Spinal cord (tissue), 10 donors: ENCODE measurements around the gene PSMD2. TPM values are rescaled to one million over a fixed set of nuclear protein-coding genes. Genes with fewer than 3 reads are reported as not detected.

Source experiments
- DNase-seq, 6 donors: peaks; one replicate each; pipeline versions ENCODE4 v3.0.0 to v3.0.0-alpha.2; 2013 to 2015; ENCODE audit warnings: low spot score in 6 of 6, low read depth in 4 of 6
- H3K27ac ChIP-seq: one replicate; pipeline ENCODE4 v1.5.1; 2013; ENCODE audit warnings: low read depth, low read length, control low read depth
- H3K27me3 ChIP-seq: one replicate; pipeline ENCODE4 v1.6.1; 2013; ENCODE audit warnings: low read length; ENCODE audit not compliant: control insufficient read depth, insufficient read depth
- H3K36me3 ChIP-seq: one replicate; pipeline ENCODE4 v1.6.1; 2013; ENCODE audit warnings: low read length; ENCODE audit not compliant: control insufficient read depth, insufficient read depth
- H3K4me1 ChIP-seq: one replicate; pipeline ENCODE4 v1.6.1; 2013; ENCODE audit warnings: low read length; ENCODE audit not compliant: control insufficient read depth, insufficient read depth
- H3K4me3 ChIP-seq: one replicate; pipeline ENCODE4 v1.5.1; 2013; ENCODE audit warnings: low read depth, low read length, control low read depth
- H3K9me3 ChIP-seq: one replicate; pipeline ENCODE4 v1.6.1; 2013; ENCODE audit warnings: low read length; ENCODE audit not compliant: control insufficient read depth, insufficient read depth
- WGBS: methylation state at CpG from one replicate; pipeline ENCODE4 v1.1.5; 2013; ENCODE audit warnings: missing lambda C conversion rate; ENCODE audit not compliant: insufficient coverage; 5-methylcytosine and 5-hydroxymethylcytosine counted together
- polyA plus RNA-seq, 2 donors: library from polyadenylated mRNA; unstranded; fragments of 120-200 nt; gene quantifications; one replicate each; pipeline ENCODE4 v1.2.1, GENCODE V29; 2013; ENCODE audit not compliant: insufficient read length in 2 of 2
- total RNA-seq, 2 donors: library from RNA; depleted of rRNA in 1 of 2; stranded (reverse); fragments of 120-200 nt in 1 of 2; fragments of >200 nt in 1 of 2; gene quantifications; one replicate each; pipeline versions ENCODE4 v1.2.3 to v1.2.4, GENCODE V29; 2013 to 2014
- donor health status: healthy.

Gene PSMD2
- total and polyA plus RNA-seq, 4 donors = 177 to 275 (median 253) TPM

DNA sequence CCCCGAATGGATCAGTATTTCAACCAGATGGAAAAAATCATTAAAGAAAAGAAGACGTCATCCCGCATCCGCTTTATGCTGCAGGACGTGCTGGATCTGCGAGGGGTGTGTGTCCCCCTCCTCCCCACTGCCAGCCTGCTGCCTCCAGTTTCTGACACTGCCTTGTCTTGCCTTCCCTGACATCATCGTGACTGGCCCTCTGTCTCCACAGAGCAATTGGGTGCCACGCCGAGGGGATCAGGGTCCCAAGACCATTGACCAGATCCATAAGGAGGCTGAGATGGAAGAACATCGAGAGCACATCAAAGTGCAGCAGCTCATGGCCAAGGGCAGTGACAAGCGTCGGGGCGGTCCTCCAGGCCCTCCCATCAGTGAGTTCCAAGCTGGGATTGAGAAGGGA is 26.2 kb downstream of the PSMD2 start:
- Histone ChIP-seq H3K4me3 (no peak overlapping the region), H3K36me3 (peaks cover 97% of the 10 kb centered on the region), H3K9me3 (no peaks in the 10 kb centered on the region), H3K4me1 (peaks cover 2% of the 10 kb centered on the region), H3K27me3 (no peaks in the 10 kb centered on the region), H3K27ac (no peak overlapping the region)
- WGBS = 95% methylated on average over 8 of the region's 13 CpGs
- DNase-seq = no peak

DNA sequence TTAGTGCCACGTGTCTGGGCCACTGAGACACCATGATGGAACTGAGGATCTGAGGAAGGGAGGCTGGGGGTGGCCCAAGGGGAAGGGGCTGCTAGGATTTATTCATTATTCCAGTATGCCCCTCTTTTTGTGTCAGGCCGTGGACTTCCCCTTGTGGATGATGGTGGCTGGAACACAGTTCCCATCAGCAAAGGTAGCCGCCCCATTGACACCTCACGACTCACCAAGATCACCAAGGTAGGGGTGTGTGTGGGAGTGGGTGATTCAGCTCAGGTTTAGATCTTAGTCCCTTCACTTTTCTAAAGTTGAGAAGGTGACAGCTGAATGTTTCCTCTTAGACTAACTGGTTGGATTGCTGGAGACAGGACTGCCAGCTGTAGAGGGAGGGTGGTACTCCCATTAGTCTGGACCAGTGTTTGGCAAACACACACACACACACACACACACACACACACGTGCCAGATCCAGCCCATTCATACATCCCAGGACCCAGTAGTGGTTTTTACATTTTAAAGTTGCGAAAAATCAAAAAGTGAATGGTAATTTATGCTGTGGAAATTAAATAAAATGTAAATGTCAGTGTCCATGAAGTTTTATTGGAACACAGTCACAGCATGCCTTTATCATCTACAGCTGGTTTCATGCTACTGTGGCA is 26.8 kb downstream of the PSMD2 start:
- Histone ChIP-seq H3K4me3 (no peak overlapping the region), H3K4me1 (no peaks in the 10 kb centered on the region), H3K27ac (no peak overlapping the region), H3K27me3 (no peaks in the 10 kb centered on the region), H3K9me3 (no peaks in the 10 kb centered on the region), H3K36me3 (peaks cover 94% of the 10 kb centered on the region)
- no peak for DNase-seq
- WGBS = 100% methylated on average over 3 of the region's 6 CpGs

DNA sequence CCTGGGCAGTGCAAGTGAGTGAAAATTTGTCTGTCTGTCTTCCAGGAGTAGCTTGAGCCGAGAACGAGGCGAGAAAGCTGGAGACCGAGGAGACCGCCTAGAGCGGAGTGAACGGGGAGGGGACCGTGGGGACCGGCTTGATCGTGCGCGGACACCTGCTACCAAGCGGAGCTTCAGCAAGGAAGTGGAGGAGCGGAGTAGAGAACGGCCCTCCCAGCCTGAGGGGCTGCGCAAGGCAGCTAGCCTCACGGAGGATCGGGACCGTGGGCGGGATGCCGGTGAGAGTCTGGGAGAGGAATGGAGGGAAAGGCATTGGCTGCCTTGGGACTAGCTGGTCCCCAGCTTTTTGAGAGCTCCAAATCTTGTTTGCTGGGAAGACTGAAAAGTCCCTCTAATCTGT is 28.1 kb downstream of the PSMD2 start:
- no peak for DNase-seq
- H3K36me3 ChIP-seq = peaks cover 94% of the 10 kb centered on the region
- H3K4me1 ChIP-seq = no peaks in the 10 kb centered on the region
- no peaks in the 10 kb centered on the region for H3K9me3 ChIP-seq
- WGBS = 96% methylated on average over 19 of the region's 21 CpGs
- no peaks in the 10 kb centered on the region for H3K27me3 ChIP-seq
- no peak overlapping the region for H3K4me3 ChIP-seq
- H3K27ac ChIP-seq = no peak overlapping the region

DNA sequence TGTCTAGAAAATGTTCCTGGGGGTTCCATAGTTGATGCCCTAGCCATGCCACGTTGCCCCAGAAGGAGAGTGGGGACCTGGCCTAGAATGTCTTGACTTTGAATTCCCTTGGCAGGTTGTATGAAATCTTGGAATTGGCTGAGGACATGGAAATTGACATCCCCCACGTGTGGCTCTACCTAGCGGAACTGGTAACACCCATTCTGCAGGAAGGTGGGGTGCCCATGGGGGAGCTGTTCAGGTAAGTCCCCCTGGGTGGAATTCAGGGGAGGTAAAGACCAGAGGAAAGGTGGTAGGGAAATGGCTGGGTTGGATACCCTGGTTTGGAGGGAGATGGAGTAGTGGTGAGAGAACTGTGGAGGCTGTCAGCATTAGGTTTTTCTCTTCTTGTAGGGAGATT is 29.5 kb downstream of the PSMD2 start:
- Histone ChIP-seq H3K36me3 (peaks cover 94% of the 10 kb centered on the region), H3K9me3 (no peaks in the 10 kb centered on the region), H3K4me1 (no peaks in the 10 kb centered on the region), H3K27ac (no peak overlapping the region), H3K27me3 (no peaks in the 10 kb centered on the region), H3K4me3 (no peak overlapping the region)
- DNase-seq = no peak
- 67% methylated on average over 3 of the region's 3 CpGs for WGBS

DNA sequence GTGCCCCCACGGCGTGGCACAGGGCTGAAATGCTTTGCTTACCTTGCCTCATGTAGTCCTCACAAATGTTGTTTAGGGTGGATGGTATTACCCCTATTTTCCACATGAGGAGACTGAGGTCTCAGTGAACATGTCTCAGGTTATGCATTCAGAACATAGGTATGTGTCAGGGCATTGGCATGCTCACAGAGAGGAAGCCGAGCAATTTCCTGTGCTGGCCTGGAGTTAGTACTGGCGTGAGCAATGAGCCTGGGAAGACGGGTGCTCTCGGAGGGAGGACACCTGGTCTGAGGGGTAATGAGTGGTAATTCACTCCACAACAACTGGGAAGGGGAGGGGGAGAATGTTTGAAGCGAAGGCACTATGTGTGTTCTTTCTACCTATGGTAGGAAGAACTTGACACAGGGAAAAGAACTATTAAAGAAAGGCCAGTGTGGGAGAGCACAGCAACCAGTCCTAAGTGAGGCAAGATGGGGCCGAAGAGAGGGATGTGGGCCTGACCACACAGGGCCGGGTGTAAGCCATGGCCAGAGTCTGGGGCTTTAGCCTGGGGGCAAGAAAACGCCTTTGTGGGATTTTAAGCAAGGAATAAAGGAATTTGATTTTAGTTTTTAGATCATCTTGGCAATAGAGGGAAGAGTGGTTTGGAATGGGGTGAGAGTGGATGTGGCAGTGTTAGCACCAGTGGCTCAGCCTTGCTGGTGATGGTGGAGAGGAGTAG is 33.5 kb downstream of the PSMD2 start:
- no peaks in the 10 kb centered on the region for H3K27me3 ChIP-seq
- DNase-seq = no peak

DNA sequence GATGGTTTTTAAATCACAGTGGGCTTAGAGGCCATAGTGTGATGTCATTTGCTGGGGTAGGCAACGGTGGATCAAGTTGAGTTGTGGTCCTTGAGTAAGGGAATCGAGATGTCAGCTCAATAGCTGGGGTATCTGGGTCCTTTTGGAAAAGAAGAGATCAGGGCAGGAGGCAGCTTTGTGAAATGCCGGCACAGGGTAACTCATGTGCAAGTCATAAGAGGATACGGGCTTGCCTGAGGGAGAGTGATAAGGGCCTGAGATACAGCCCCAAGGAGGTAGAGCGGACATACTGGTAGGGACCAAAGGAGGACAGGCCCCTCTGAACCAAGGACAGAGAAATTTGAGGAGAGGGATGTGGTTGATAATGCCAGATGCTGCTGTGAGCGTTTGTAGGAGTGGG is 34.1 kb downstream of the PSMD2 start:
- no peaks in the 10 kb centered on the region for H3K9me3 ChIP-seq
- peaks cover 27% of the 10 kb centered on the region for H3K4me1 ChIP-seq
- WGBS = 87% methylated on average over 6 of the region's 6 CpGs
- H3K27ac ChIP-seq = no peak overlapping the region
- no peaks in the 10 kb centered on the region for H3K27me3 ChIP-seq
- DNase-seq = no peak
- no peak overlapping the region for H3K4me3 ChIP-seq
- H3K36me3 ChIP-seq = peaks cover 66% of the 10 kb centered on the region

More for the DNA sequence above, 33.5 kb downstream of the PSMD2 start:
- Histone ChIP-seq H3K4me3 (no peak overlapping the region), H3K36me3 (peaks cover 73% of the 10 kb centered on the region), H3K4me1 (peaks cover 21% of the 10 kb centered on the region), H3K9me3 (no peaks in the 10 kb centered on the region), H3K27ac (no peak overlapping the region)
- 83% methylated on average over 10 of the region's 10 CpGs for WGBS

DNA sequence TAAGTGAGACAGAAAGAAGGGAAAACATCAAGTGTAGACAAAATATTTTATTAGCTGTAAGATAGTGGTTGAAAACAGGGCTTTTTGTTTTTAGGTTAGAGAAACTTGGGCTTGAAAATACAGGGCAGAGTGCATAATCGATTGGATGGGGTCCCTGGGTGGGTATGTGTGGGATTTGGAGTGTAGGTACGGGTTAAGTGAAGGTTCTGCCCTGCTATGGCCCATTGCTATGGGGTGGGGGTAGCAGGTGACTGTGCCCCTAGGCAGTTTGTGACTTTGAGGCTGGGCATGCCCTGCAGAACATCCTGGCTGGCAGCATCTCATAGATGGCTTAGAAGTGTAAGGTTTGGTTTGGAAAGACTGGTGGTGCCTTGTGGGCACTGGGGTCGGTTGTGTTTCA is 34.7 kb downstream of the PSMD2 start:
- DNase-seq = no peak
- Histone ChIP-seq H3K4me1 (peaks cover 33% of the 10 kb centered on the region), H3K27ac (no peak overlapping the region), H3K4me3 (no peak overlapping the region), H3K9me3 (no peaks in the 10 kb centered on the region), H3K36me3 (peaks cover 61% of the 10 kb centered on the region), H3K27me3 (no peaks in the 10 kb centered on the region)
- WGBS = 97% methylated on average over 3 of the region's 3 CpGs

DNA sequence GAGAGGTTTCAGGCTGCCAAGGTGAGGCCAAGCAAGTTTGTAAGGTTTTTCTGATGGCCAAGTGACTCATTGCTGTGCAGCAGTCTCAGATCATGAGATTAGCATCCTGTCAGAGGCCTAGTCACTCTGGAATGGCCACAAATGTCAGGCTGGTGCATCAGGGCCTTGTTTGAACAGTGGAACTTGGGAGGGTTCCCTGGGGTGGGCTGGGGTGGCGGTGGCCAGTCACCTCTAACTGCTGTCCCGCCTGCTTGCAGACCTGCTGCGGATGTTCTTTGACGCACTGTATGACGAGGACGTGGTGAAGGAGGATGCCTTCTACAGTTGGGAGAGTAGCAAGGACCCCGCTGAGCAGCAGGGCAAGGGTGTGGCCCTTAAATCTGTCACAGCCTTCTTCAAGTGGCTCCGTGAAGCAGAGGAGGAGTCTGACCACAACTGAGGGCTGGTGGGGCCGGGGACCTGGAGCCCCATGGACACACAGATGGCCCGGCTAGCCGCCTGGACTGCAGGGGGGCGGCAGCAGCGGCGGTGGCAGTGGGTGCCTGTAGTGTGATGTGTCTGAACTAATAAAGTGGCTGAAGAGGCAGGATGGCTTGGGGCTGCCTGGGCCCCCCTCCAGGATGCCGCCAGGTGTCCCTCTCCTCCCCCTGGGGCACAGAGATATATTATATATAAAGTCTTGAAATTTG is 35.6 kb downstream of the PSMD2 start:
- WGBS = 85% methylated on average over 11 of the region's 15 CpGs
- H3K36me3 ChIP-seq = peaks cover 54% of the 10 kb centered on the region
- H3K4me1 ChIP-seq = peaks cover 42% of the 10 kb centered on the region
- H3K27ac ChIP-seq = peak overlapping the region; percentile 96
- no peaks in the 10 kb centered on the region for H3K27me3 ChIP-seq
- no peak overlapping the region for H3K4me3 ChIP-seq
- H3K9me3 ChIP-seq = no peaks in the 10 kb centered on the region
- DNase-seq = no peak

DNA sequence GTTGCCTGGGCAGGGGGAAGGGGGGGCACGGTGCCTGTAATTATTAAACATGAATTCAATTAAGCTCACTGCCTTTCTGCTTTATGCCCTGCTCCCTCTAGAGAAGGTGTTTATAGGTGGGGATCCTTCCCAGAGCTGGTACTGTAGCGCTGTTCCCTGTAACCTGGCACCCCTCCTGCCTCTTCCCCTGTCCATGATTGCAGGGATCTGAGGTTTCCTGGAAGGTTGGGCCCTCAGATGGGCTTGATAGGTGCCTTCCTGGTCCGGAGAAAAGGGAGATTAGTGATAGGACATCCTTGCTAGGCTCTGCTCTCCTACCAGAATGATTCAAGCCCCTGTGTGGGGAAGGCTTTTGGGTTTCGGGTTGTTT is 36.2 kb downstream of the PSMD2 start:
- 23% methylated on average over 2 of the region's 4 CpGs for WGBS
- no peak for DNase-seq
- Histone ChIP-seq H3K9me3 (no peaks in the 10 kb centered on the region), H3K36me3 (peaks cover 50% of the 10 kb centered on the region), H3K4me3 (peak overlapping the region; percentile 62), H3K27me3 (no peaks in the 10 kb centered on the region), H3K4me1 (peaks cover 47% of the 10 kb centered on the region), H3K27ac (peak overlapping the region; percentile 96)
